ENCODE results near the gene SLC38A8. TPM values are rescaled to one million over a fixed set of nuclear protein-coding genes. Genes with fewer than 3 reads are reported as not detected.

Gene SLC38A8
- total RNA-seq, 4 donors from 2014 or later: not detected

- WGBS: 74% methylated on average over 4 of the region's 9 CpGs
- Histone ChIP-seq H3K27ac (no peak overlapping the region), H3K36me3 (no peaks in the 10 kb centered on the region), H3K4me3 (no peak overlapping the region), H3K27me3 (peaks cover 5% of the 10 kb centered on the region), H3K9me3 (peaks cover 16% of the 10 kb centered on the region), H3K4me1 (peaks cover 1% of the 10 kb centered on the region)
- TF ChIP-seq EP300 (IDR thresholded peaks at IDR 0.05) (no peak), POLR2AphosphoS5 (IDR thresholded peaks at IDR 0.05) (no peak), POLR2A (IDR thresholded peaks at IDR 0.05) (no peak)
- TF ChIP-seq, protein P1, sequence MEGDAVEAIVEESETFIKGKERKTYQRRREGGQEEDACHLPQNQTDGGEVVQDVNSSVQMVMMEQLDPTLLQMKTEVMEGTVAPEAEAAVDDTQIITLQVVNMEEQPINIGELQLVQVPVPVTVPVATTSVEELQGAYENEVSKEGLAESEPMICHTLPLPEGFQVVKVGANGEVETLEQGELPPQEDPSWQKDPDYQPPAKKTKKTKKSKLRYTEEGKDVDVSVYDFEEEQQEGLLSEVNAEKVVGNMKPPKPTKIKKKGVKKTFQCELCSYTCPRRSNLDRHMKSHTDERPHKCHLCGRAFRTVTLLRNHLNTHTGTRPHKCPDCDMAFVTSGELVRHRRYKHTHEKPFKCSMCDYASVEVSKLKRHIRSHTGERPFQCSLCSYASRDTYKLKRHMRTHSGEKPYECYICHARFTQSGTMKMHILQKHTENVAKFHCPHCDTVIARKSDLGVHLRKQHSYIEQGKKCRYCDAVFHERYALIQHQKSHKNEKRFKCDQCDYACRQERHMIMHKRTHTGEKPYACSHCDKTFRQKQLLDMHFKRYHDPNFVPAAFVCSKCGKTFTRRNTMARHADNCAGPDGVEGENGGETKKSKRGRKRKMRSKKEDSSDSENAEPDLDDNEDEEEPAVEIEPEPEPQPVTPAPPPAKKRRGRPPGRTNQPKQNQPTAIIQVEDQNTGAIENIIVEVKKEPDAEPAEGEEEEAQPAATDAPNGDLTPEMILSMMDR (IDR thresholded peaks at IDR 0.05): no peak
- no peak for DNase-seq (ENCODE audit: low spot score in 2 of 2)
Observed at GRCh38 chr16:84020353-84020752, 22.2 kb downstream of the SLC38A8 start.

- no peak overlapping the region for H3K27ac ChIP-seq
- WGBS: 78% methylated on average over 4 of the region's 4 CpGs
- H3K27me3 ChIP-seq: peaks cover 5% of the 10 kb centered on the region
- H3K36me3 ChIP-seq: no peaks in the 10 kb centered on the region
- no peak overlapping the region for H3K4me3 ChIP-seq
- TF ChIP-seq, protein P1 (IDR thresholded peaks at IDR 0.05): no peak
- no peak for TF ChIP-seq POLR2AphosphoS5 (IDR thresholded peaks at IDR 0.05)
- DNase-seq (ENCODE audit: low spot score in 2 of 2): no peak
- peaks cover 16% of the 10 kb centered on the region for H3K9me3 ChIP-seq
- no peaks in the 10 kb centered on the region for H3K4me1 ChIP-seq
Observed at GRCh38 chr16:84018710-84019109, 23.9 kb downstream of the SLC38A8 start.

GRCh38 chr16:84016477-84016876, 26.1 kb downstream of the SLC38A8 start:
- TF ChIP-seq EP300 (IDR thresholded peaks at IDR 0.05): no peak
- no peak for TF ChIP-seq POLR2AphosphoS5 (IDR thresholded peaks at IDR 0.05)
- TF ChIP-seq, protein P1 (IDR thresholded peaks at IDR 0.05): no peak
- no peak for TF ChIP-seq POLR2A (IDR thresholded peaks at IDR 0.05)
- DNase-seq (ENCODE audit: low spot score in 2 of 2): no peak
- Histone ChIP-seq H3K27ac (no peak overlapping the region), H3K4me1 (no peaks in the 10 kb centered on the region), H3K4me3 (no peak overlapping the region), H3K27me3 (peaks cover 3% of the 10 kb centered on the region), H3K9me3 (peaks cover 12% of the 10 kb centered on the region), H3K36me3 (no peaks in the 10 kb centered on the region)
- whole genome bisulfite sequencing: 97% methylated on average over 3 of the region's 12 CpGs

DNA sequence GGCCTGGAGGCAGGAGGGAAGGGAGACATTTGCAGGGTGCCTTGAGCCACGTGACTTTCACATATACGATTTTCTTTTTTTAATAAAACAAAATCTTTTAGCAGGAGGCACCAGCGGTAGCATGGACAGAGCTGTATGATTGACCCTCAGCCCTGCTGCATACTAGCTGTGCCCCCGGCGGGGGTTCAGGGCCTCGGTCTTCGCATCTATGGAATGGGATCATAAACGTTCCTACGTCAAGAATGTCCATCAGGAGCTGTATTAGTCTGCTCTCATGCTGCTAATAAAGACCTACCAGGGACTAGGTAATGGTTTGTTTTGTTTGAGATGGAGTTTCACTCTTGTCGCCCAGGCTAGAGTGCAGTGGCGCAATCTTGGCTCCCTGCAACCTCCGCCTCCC, 27.2 kb downstream of the SLC38A8 start:
- H3K4me1 ChIP-seq: no peaks in the 10 kb centered on the region
- DNase-seq (ENCODE audit: low spot score in 2 of 2): no peak
- H3K36me3 ChIP-seq: no peaks in the 10 kb centered on the region
- H3K27me3 ChIP-seq: peaks cover 3% of the 10 kb centered on the region
- peaks cover 5% of the 10 kb centered on the region for H3K9me3 ChIP-seq
- WGBS: 84% methylated on average over 12 of the region's 12 CpGs
- no peak overlapping the region for H3K4me3 ChIP-seq
- H3K27ac ChIP-seq: no peak overlapping the region
- no peak for TF ChIP-seq POLR2A (IDR thresholded peaks at IDR 0.05)
- TF ChIP-seq EP300 (IDR thresholded peaks at IDR 0.05): no peak
- TF ChIP-seq POLR2AphosphoS5 (IDR thresholded peaks at IDR 0.05): no peak
- TF ChIP-seq, protein P1 (IDR thresholded peaks at IDR 0.05): no peak

GRCh38 chr16:84014570-84015327, 27.8 kb downstream of the SLC38A8 start:
- no peaks in the 10 kb centered on the region for H3K36me3 ChIP-seq
- no peak overlapping the region for H3K4me3 ChIP-seq
- DNase-seq (ENCODE audit: low spot score in 2 of 2): no peak
- WGBS: 67% methylated on average over 14 of the region's 14 CpGs
- H3K9me3 ChIP-seq: peaks cover 5% of the 10 kb centered on the region
- TF ChIP-seq, protein P1 (IDR thresholded peaks at IDR 0.05): no peak
- no peak for TF ChIP-seq EP300 (IDR thresholded peaks at IDR 0.05)
- no peak for TF ChIP-seq POLR2AphosphoS5 (IDR thresholded peaks at IDR 0.05)
- TF ChIP-seq POLR2A (IDR thresholded peaks at IDR 0.05): no peak
- H3K27ac ChIP-seq: no peak overlapping the region
- H3K4me1 ChIP-seq: no peaks in the 10 kb centered on the region
- H3K27me3 ChIP-seq: peaks cover 1% of the 10 kb centered on the region

Data from suprapubic skin (tissue), 4 donors.